PC-3 (cell line): ENCODE results near the gene SH3RF3. TPM values are rescaled to one million over a fixed set of nuclear protein-coding genes. Genes with fewer than 3 reads are reported as not detected.

ENCODE experiments used
- ATAC-seq: fragments of 200-7000 bp; cut with Tn5 transposase; 2 replicates; pipeline ENCODE4 v1.9.1; 2020; ENCODE audit warnings: mild to moderate bottlenecking, moderate library complexity
- BruUV-seq: library from RNA; stranded (reverse); fragments of 400-500 nt; replicated peaks from 2 replicates; lab custom pipeline; 2021; lab: Mats Ljungman, UMichigan
- CTCF ChIA-PET: fragments of 300-600 bp; sonication (Branson Sonifier 250); formaldehyde crosslinking; loops from one replicate; lab custom pipeline; 2022; ENCODE audit warnings: antibody characterized with exemption; lab: Charles Lee
- POLR2A ChIA-PET: fragments of 300-600 bp; sonication (Branson Sonifier 250); formaldehyde crosslinking; loops from one replicate; lab custom pipeline; 2022; ENCODE audit warnings: antibody characterized with exemption; ENCODE audit not compliant: unreplicated experiment; lab: Charles Lee
- DNase-seq: peaks from one replicate; pipeline ENCODE4 v3.0.0-alpha.2; 2015
- H2AFZ ChIP-seq: fragments of 300-600 bp; sonication (generic); 2 replicates; pipeline ENCODE4 v1.6.0; 2016; ENCODE audit warnings: antibody characterized with exemption, low read length
- H3F3A ChIP-seq: fragments of 300-600 bp; sonication (generic); one replicate; pipeline ENCODE4 v1.6.0; 2017; ENCODE audit warnings: antibody characterized with exemption, low read length, control low read depth, mild to moderate bottlenecking; ENCODE audit not compliant: unreplicated experiment
- H3K27ac ChIP-seq: fragments of 300-600 bp; sonication (generic); 2 replicates; pipeline ENCODE4 v1.5.1; 2016; ENCODE audit warnings: mild to moderate bottlenecking, low read length
- H3K27me3 ChIP-seq: fragments of 300-600 bp; sonication (generic); 2 replicates; pipeline ENCODE4 v1.6.1; 2016; ENCODE audit warnings: low read length, mixed read lengths
- H3K36me3 ChIP-seq: fragments of 300-600 bp; sonication (generic); 2 replicates; pipeline ENCODE4 v1.6.1; 2016; ENCODE audit warnings: low read depth, mixed run types, low read length, mixed read lengths
- H3K4me1 ChIP-seq: fragments of 300-600 bp; sonication (generic); 2 replicates; pipeline ENCODE4 v1.5.1; 2016; ENCODE audit warnings: low read length; ENCODE audit not compliant: insufficient read depth
- H3K4me2 ChIP-seq: fragments of 300-600 bp; sonication (generic); 2 replicates; pipeline ENCODE4 v1.6.0; 2016; ENCODE audit warnings: low read length
- H3K4me3 ChIP-seq: fragments of 300-600 bp; sonication (generic); 2 replicates; pipeline ENCODE4 v1.5.1; 2016; ENCODE audit warnings: mild to moderate bottlenecking, low read length, mixed read lengths
- H3K79me2 ChIP-seq: fragments of 300-600 bp; sonication (generic); 2 replicates; pipeline ENCODE4 v1.6.1; 2017; ENCODE audit warnings: low read length, mixed read lengths
- H3K9ac ChIP-seq: fragments of 300-600 bp; sonication (generic); 2 replicates; pipeline ENCODE4 v1.6.0; 2016; ENCODE audit warnings: mild to moderate bottlenecking, low read length
- H3K9me2 ChIP-seq: fragments of 300-600 bp; sonication (generic); replicated peaks from 2 replicates; pipeline ENCODE4 v1.6.1; 2016; ENCODE audit warnings: mixed run types, low read length, mixed read lengths
- H3K9me3 ChIP-seq: fragments of 300-600 bp; sonication (generic); 2 replicates; pipeline ENCODE4 v1.6.1; 2016; ENCODE audit warnings: low read length, mixed read lengths
- H4K20me1 ChIP-seq: fragments of 300-600 bp; sonication (generic); 2 replicates; pipeline ENCODE4 v1.6.1; 2016; ENCODE audit warnings: low read length, mixed read lengths
- CTCF ChIP-seq: fragments of 300-600 bp; sonication (generic); conservative IDR thresholded peaks from 2 replicates; pipeline ENCODE4 v1.5.1; 2017; ENCODE audit warnings: antibody characterized with exemption, low read depth, mild to moderate bottlenecking, low read length
- EZH2 ChIP-seq: fragments of 300-600 bp; sonication (generic); IDR thresholded peaks from one replicate; pipeline ENCODE4 v1.6.1; 2017; ENCODE audit warnings: antibody characterized with exemption, mild to moderate bottlenecking, low read length; ENCODE audit not compliant: unreplicated experiment
- EZH2phosphoT487 ChIP-seq: fragments of 300-600 bp; sonication (generic); IDR thresholded peaks from 2 replicates; pipeline ENCODE4 v1.6.1; 2018; ENCODE audit warnings: mild to moderate bottlenecking, antibody characterized with exemption, low read length, borderline replicate concordance
- intact Hi-C: fragments of 100-400 bp; cut with micrococcal nuclease; formaldehyde crosslinking; loops from 2 replicates; pipeline ENCODE4 v1.9.0; 2023
- total RNA-seq: library from RNA; depleted of rRNA; stranded (reverse); fragments of >200 nt; gene quantifications from 2 replicates; pipeline ENCODE4 v1.2.3, GENCODE V29; 2014

The SH3RF3 gene
- total RNA-seq, 1 experiment from 2014 or later = 11.7 TPM

- Histone ChIP-seq H2AFZ (no peak overlapping the region), H3K79me2 (peaks cover 19% of the 10 kb centered on the region), H3K36me3 (no peaks in the 10 kb centered on the region), H3K4me2 (no peak overlapping the region), H4K20me1 (no peaks in the 10 kb centered on the region), H3K9ac (no peak overlapping the region), H3F3A (no peaks in the 10 kb centered on the region), H3K27me3 (no peaks in the 10 kb centered on the region), H3K4me1 (peaks cover 14% of the 10 kb centered on the region), H3K9me3 (no peaks in the 10 kb centered on the region), H3K27ac (no peak overlapping the region), H3K9me2 (no peaks in the 10 kb centered on the region), H3K4me3 (no peak overlapping the region)
- intact Hi-C loops = no loop called here
- no TSS peak for BruUV-seq
- TF ChIP-seq EZH2 (no peak), EZH2phosphoT487 (no peak), CTCF (no peak)
- POLR2A ChIA-PET = no interaction called here
- ATAC-seq (no peak), DNase-seq (no peak)
- CTCF ChIA-PET = no interaction called here
These were observed 189.3 kb downstream of the SH3RF3 start for GRCh38 chr2:109318150-109318948.

GRCh38 chr2:109318949-109319342 is 189.9 kb downstream of the SH3RF3 start:
- ChIA-PET POLR2A (no interaction called here), CTCF (no interaction called here)
- no peaks in the 10 kb centered on the region for H3K9me3 ChIP-seq
- H3K4me1 ChIP-seq = peaks cover 16% of the 10 kb centered on the region
- no peak for ATAC-seq
- DNase-seq = no peak
- H3K9me2 ChIP-seq = no peaks in the 10 kb centered on the region
- H3K4me3 ChIP-seq = no peak overlapping the region
- TF ChIP-seq EZH2phosphoT487 = no peak
- no peak for TF ChIP-seq CTCF
- TF ChIP-seq EZH2 = no peak
- BruUV-seq = no TSS peak
- no peaks in the 10 kb centered on the region for H3F3A ChIP-seq
- no peaks in the 10 kb centered on the region for H4K20me1 ChIP-seq
- no peaks in the 10 kb centered on the region for H3K36me3 ChIP-seq
- no peak overlapping the region for H3K9ac ChIP-seq
- intact Hi-C loops = no loop called here
- no peaks in the 10 kb centered on the region for H3K27me3 ChIP-seq
- no peak overlapping the region for H3K27ac ChIP-seq
- peaks cover 24% of the 10 kb centered on the region for H3K79me2 ChIP-seq
- no peak overlapping the region for H2AFZ ChIP-seq
- H3K4me2 ChIP-seq = no peak overlapping the region
